Heart right ventricle (tissue), 16 donors: ENCODE results near the gene RASGRP2. TPM values are rescaled to one million over a fixed set of nuclear protein-coding genes. Genes with fewer than 3 reads are reported as not detected.

ENCODE experiments used
- ATAC-seq, 8 donors: fragments of 200-7000 bp; cut with Tn5 transposase; one replicate each; pipeline ENCODE4 v1.9.1; 2020; ENCODE audit warnings: mild to moderate bottlenecking in 8 of 8, moderate library complexity in 8 of 8, moderate number of reproducible peaks in 1 of 8
- DNase-seq, 2 donors: peaks; one replicate each; pipeline ENCODE4 v3.0.0-alpha.2; 2020
- H3K27ac ChIP-seq, 10 donors: fragments of 200-600 bp; sonication (generic) in 2 of 10; one replicate each; pipeline versions ENCODE4 v1.5.0 to v1.8.0; 2020 to 2022; ENCODE audit warnings: mild to moderate bottlenecking in 3 of 10
- H3K27me3 ChIP-seq, 7 donors: fragments of 200-600 bp; one replicate each; pipeline ENCODE4 v1.8.0; 2021 to 2022; ENCODE audit warnings: mild to moderate bottlenecking in 2 of 7
- H3K36me3 ChIP-seq, 9 donors: fragments of 200-600 bp; sonication (generic) in 1 of 9; one replicate each; pipeline versions ENCODE4 v1.5.0 to v1.8.0; 2020 to 2022; ENCODE audit warnings: mild to moderate bottlenecking in 2 of 9
- H3K4me1 ChIP-seq, 9 donors: fragments of 200-600 bp; sonication (generic) in 1 of 9; one replicate each; pipeline versions ENCODE4 v1.5.0 to v1.8.0; 2020 to 2022; ENCODE audit warnings: mild to moderate bottlenecking in 4 of 9
- H3K4me3 ChIP-seq, 10 donors: fragments of 200-600 bp; sonication (generic) in 2 of 10; one replicate each; pipeline versions ENCODE4 v1.5.0 to v1.8.0; 2020 to 2022; ENCODE audit warnings: mild to moderate bottlenecking in 7 of 10, moderate library complexity in 2 of 10
- H3K9me3 ChIP-seq, 11 donors: fragments of 200-600 bp in 10 of 11; sonication (generic) in 2 of 11; one replicate each; pipeline versions ENCODE4 v1.5.0 to v1.8.0; 2013 to 2022; ENCODE audit warnings: mild to moderate bottlenecking in 2 of 11, control low read depth in 1 of 11, moderate library complexity in 1 of 11
- CTCF ChIP-seq, 9 donors: fragments of 200-600 bp; sonication (generic) in 2 of 9; IDR thresholded peaks; one replicate each; pipeline versions ENCODE4 v1.5.0 to v1.8.0; 2021 to 2022; ENCODE audit warnings: antibody characterized with exemption in 9 of 9, mild to moderate bottlenecking in 5 of 9, moderate library complexity in 1 of 9
- WGBS, 2 donors: extraction: QIAGEN DNeasy Blood & Tissue Kit; methylation state at CpG; one replicate each; pipeline ENCODE4 v1.1.7; 2013; ENCODE audit warnings: inconsistent platforms in 1 of 2; 5-methylcytosine and 5-hydroxymethylcytosine counted together
- intact Hi-C, 10 donors: fragments of 100-400 bp; cut with DNase I; formaldehyde crosslinking; loops; one replicate each; pipeline versions ENCODE4 v1.11.1 to v1.14.2; 2022
- polyA plus RNA-seq, 2 donors: library from polyadenylated mRNA; stranded (reverse); fragments of 200-250 nt; gene quantifications; one replicate each; pipeline ENCODE4 v1.2.3, GENCODE V29; 2013
- total RNA-seq, 10 donors: library from RNA; stranded (reverse); fragmentation: NEBNext Ultra II Directional in 3 of 10; extraction: Animal tissue kit (Norgen Biotek cat#: 25700) in 3 of 10; gene quantifications; one replicate each; pipeline versions ENCODE4 v1.2.1 to v1.2.4, GENCODE V29; 2021 to 2023
- donor health status: Arrhythmogenic right ventricular cardiomyopathy.
- donor health status: ischemic (EF 13 %, LVEDD 7.1; RV severe dilation, severe dysfunction).
- donor health status: healthy with polysubstance abuse.
- donor health status: DM: no; HTN: yes; CAD: no.
- donor health status: DM: no; HTN: no; CAD: no.
- donor health status: ischemic (EF 25% LVEDD 6.9; RV normal size, moderate dysfunction).
- donor health status: ischemic (EF 25% LVEDD 5.7; RV mildly dilated, moderate dysfunction).
- donor health status: healthy.
- donor health status: DM: yes; HTN: yes; CAD: no.
- donor health status: Ischemic cardiomyopathy.
- donor health status: ischemic (EF 35%, LVEDD 5.7; RV mildly dilated, moderate dysfunction).
- donor health status: nonischemic (EF 11% LVEDD 7.7; RV severe dilation, severe dysfunction).
- donor health status: DM: yes; HTN: yes; CAD: no.
- donor health status: PGD.
- donor health status: ischemic (EF 29% LVEDD 5.4; RV normal size, mild dysfunction).
- donor health status: nonischemic (EF 23%, LVEDD 6.1; RV moderate dilation, normal function).

RASGRP2 gene
- total and polyA plus RNA-seq, 12 donors: 18.9 to 128 (median 27.3) TPM

- H3K9me3 ChIP-seq: no peaks in the 10 kb centered on the region
- intact Hi-C loops: loop anchor here in 6 of 10 donors (1.0 to 5.0 kb wide), 3 partner anchors 35 to 172 kb away; no protein-coding TSS in a partner anchor
- peaks cover 0 to 18% (median 0%) of the 10 kb centered on the region in 9 donors for H3K36me3 ChIP-seq
- peak overlapping the region in 1 of 10 donors; percentile 100 for H3K4me3 ChIP-seq
- peaks cover 0 to 8% (median 5%) of the 10 kb centered on the region in 9 donors for H3K4me1 ChIP-seq
- no peak for TF ChIP-seq CTCF (IDR thresholded peaks at IDR 0.05)
- peaks cover 0 to 37% (median 31%) of the 10 kb centered on the region in 7 donors for H3K27me3 ChIP-seq
- H3K27ac ChIP-seq: no peak overlapping the region
- ATAC-seq (no peak), DNase-seq (no peak)
- WGBS, 2 donors: 61 to 70% methylated on average over 9 of the region's 9 CpGs
Observed at GRCh38 chr11:64723907-64724862, 19.8 kb downstream of the RASGRP2 start.

- Histone ChIP-seq H3K9me3 (no peaks in the 10 kb centered on the region), H3K4me1 (peaks cover 0 to 8% (median 5%) of the 10 kb centered on the region in 9 donors), H3K36me3 (peaks cover 0 to 10% (median 0%) of the 10 kb centered on the region in 9 donors), H3K27ac (peak within 1 kb of the TSS in 6 of 10 donors; percentile 34 to 87 (median 66)), H3K27me3 (peaks cover 0 to 46% (median 40%) of the 10 kb centered on the region in 7 donors), H3K4me3 (peak within 1 kb of the TSS; percentile 67 to 100 (median 89))
- DNase-seq: peak; percentile 82 to 88
- TF ChIP-seq CTCF (IDR thresholded peaks at IDR 0.05): peak; percentile 95 to 99 (median 98)
- 3 to 6% methylated on average over 28 to 65 of the region's 66 CpGs for WGBS, 2 donors
- intact Hi-C loops: loop anchor here in 5 of 10 donors (1.0 to 5.0 kb wide), 3 partner anchors 35 to 171 kb away; no protein-coding TSS in a partner anchor
- ATAC-seq: peak; percentile 95 to 98 (median 97)
Observed at GRCh38 chr11:64723117-64723906, 20.6 kb downstream of the RASGRP2 start, which contains the start of gene NRXN2. NRXN2 (minus strand) TSS chr11:64723197; CDS start chr11:64713699, 9,498 bp downstream.

- Histone ChIP-seq H3K4me3 (peak overlapping the region in 1 of 10 donors; percentile 90), H3K27me3 (peaks cover 3 to 55% (median 49%) of the 10 kb centered on the region in 7 donors), H3K4me1 (peaks cover 0 to 8% (median 5%) of the 10 kb centered on the region in 9 donors), H3K27ac (no peak overlapping the region), H3K9me3 (no peaks in the 10 kb centered on the region), H3K36me3 (peaks cover 0 to 5% (median 0%) of the 10 kb centered on the region in 9 donors)
- intact Hi-C loops: loop anchor here in 5 of 10 donors (1.0 to 5.0 kb wide), 3 partner anchors 34 to 170 kb away; no protein-coding TSS in a partner anchor
- no peak for TF ChIP-seq CTCF (IDR thresholded peaks at IDR 0.05)
- no peak for ATAC-seq
- DNase-seq: no peak
- 8 to 9% methylated on average over 23 to 36 of the region's 36 CpGs for WGBS, 2 donors
Observed at GRCh38 chr11:64722141-64723065, 21.5 kb downstream of the RASGRP2 start.
